Activated CD4-positive, alpha-beta T cell treated with anti-CD3 and anti-CD28 coated beads, Interleukin-2, Interleukin-6, amounts not matched to agents 100 ng/mL and 50 ng/mL, durations not matched to agents 16 hours and 8 hours (primary cell): Measurements from ENCODE around the gene CD320.
"Not testable (repeated sequence)": the region's sequence is repeated elsewhere in the genome, so short reads cannot be mapped to it uniquely, and the experiment has no call there.

Experiments used
- DNase-seq: peaks from one replicate; pipeline ENCODE4 v3.0.0-alpha.2; 2020

The CD320 gene

GRCh38 chr19:8307965-8308866 lies at the start of gene CD320:
Gene CD320 (minus strand): TSS chr19:8308358. CDS start chr19:8308290, 68 bp downstream.
- DNase-seq, result peak; percentile 93

- DNase-seq, result no peak
These were observed 48.9 kb upstream of the CD320 start for GRCh38 chr19:8357007-8357521.

GRCh38 chr19:8355631-8356402 lies 47.7 kb upstream of the CD320 start:
- DNase-seq, result no peak

GRCh38 chr19:8352845-8353244 lies 44.7 kb upstream of the CD320 start:
- DNase-seq, result not testable (repeated sequence)

GRCh38 chr19:8352134-8352827 lies 44.1 kb upstream of the CD320 start:
- no peak for DNase-seq

GRCh38 chr19:8349629-8350372 lies 41.6 kb upstream of the CD320 start:
- not testable (repeated sequence) for DNase-seq

GRCh38 chr19:8343483-8343844 lies 35.3 kb upstream of the CD320 start:
- no peak for DNase-seq

GRCh38 chr19:8342684-8343482 lies 34.7 kb upstream of the CD320 start, which contains the start of gene KANK3:
Gene KANK3 (minus strand): TSS chr19:8343262. CDS start chr19:8337828, 5,434 bp downstream.
- peak; percentile 96 for DNase-seq

GRCh38 chr19:8342316-8342683 lies 34.1 kb upstream of the CD320 start:
- no peak for DNase-seq

- DNase-seq, result not testable (repeated sequence)
These were observed 33.3 kb upstream of the CD320 start for GRCh38 chr19:8341504-8341903.

- no peak for DNase-seq
These were observed 32.4 kb upstream of the CD320 start for GRCh38 chr19:8340341-8341096.

GRCh38 chr19:8338835-8339234 lies 30.7 kb upstream of the CD320 start:
- no peak for DNase-seq

GRCh38 chr19:8337728-8338127 lies 29.6 kb upstream of the CD320 start:
- no peak for DNase-seq

GRCh38 chr19:8336660-8337059 lies 28.5 kb upstream of the CD320 start:
- DNase-seq, result no peak

- DNase-seq, result no peak
These were observed 28.0 kb upstream of the CD320 start for GRCh38 chr19:8336072-8336569.

- DNase-seq, result peak; percentile 44
These were observed 27.3 kb upstream of the CD320 start for GRCh38 chr19:8335343-8336071.

GRCh38 chr19:8334458-8335342 lies 26.5 kb upstream of the CD320 start:
- peak; percentile 55 for DNase-seq

- no peak for DNase-seq
These were observed 25.8 kb upstream of the CD320 start for GRCh38 chr19:8333767-8334457.
